SJCRH30 (cell line): ENCODE results near the gene ACVR1. TPM values are rescaled to one million over a fixed set of nuclear protein-coding genes. Genes with fewer than 3 reads are reported as not detected.
A peak's percentile ranks its signal among the peaks of the same experiment; 100 is the strongest.

Source experiments
- DNase-seq, 2 experiments: peaks; one replicate each; pipeline ENCODE4 v3.0.0-alpha.2; 2015 to 2020
- H3K27ac ChIP-seq: fragments of 250-450 bp; sonication (Bioruptor Pico); 2 replicates; pipeline ENCODE4 v1.5.1; 2020; ENCODE audit warnings: mild to moderate bottlenecking, moderate library complexity
- H3K27me3 ChIP-seq: fragments of 250-450 bp; sonication (Bioruptor Pico); 2 replicates; pipeline ENCODE4 v1.5.1; 2020; ENCODE audit warnings: mild to moderate bottlenecking, moderate library complexity
- H3K36me3 ChIP-seq: fragments of 250-450 bp; sonication (Bioruptor Pico); 2 replicates; pipeline ENCODE4 v1.5.1; 2020; ENCODE audit warnings: mild to moderate bottlenecking, moderate library complexity
- H3K4me1 ChIP-seq: fragments of 250-450 bp; sonication (Bioruptor Pico); 2 replicates; pipeline ENCODE4 v1.5.1; 2020; ENCODE audit warnings: mild to moderate bottlenecking, moderate library complexity
- H3K4me3 ChIP-seq: fragments of 250-450 bp; sonication (Bioruptor Pico); 2 replicates; pipeline ENCODE4 v1.5.1; 2020; ENCODE audit warnings: mild to moderate bottlenecking, moderate library complexity
- H3K9me3 ChIP-seq: fragments of 250-450 bp; sonication (Bioruptor Pico); replicated peaks from 2 replicates; pipeline ENCODE4 v1.5.1; 2020; ENCODE audit warnings: mild to moderate bottlenecking, moderate library complexity
- total RNA-seq: library from RNA; depleted of rRNA; stranded (reverse); fragments of >200 nt; shearing (Covaris generic); gene quantifications from 2 replicates; pipeline ENCODE4 v1.2.3, GENCODE V29; 2014

The ACVR1 gene
- total RNA-seq, 1 experiment from 2014 or later = 14.0 TPM

GRCh38 chr2:157876786-157877138 lies 632 bp upstream of the ACVR1 start:
- no peak for DNase-seq
- H3K9me3 ChIP-seq = no peaks in the 10 kb centered on the region
- H3K27me3 ChIP-seq = no peaks in the 10 kb centered on the region
- H3K4me1 ChIP-seq = peaks cover 8% of the 10 kb centered on the region
- H3K36me3 ChIP-seq = no peaks in the 10 kb centered on the region
- H3K4me3 ChIP-seq = peak overlapping the region; percentile 82
- no peak overlapping the region for H3K27ac ChIP-seq

GRCh38 chr2:157875641-157876065 lies 477 bp downstream of the ACVR1 start:
- Histone ChIP-seq H3K27ac (peak overlapping the region; percentile 53), H3K4me3 (peak overlapping the region; percentile 82), H3K4me1 (peaks cover 10% of the 10 kb centered on the region), H3K27me3 (no peaks in the 10 kb centered on the region), H3K36me3 (no peaks in the 10 kb centered on the region), H3K9me3 (no peaks in the 10 kb centered on the region)
- DNase-seq = peak; percentile 26 to 46

GRCh38 chr2:157874997-157875640 lies 1.0 kb downstream of the ACVR1 start:
- Histone ChIP-seq H3K27ac (peak overlapping the region; percentile 41), H3K4me3 (peak overlapping the region; percentile 82), H3K27me3 (no peaks in the 10 kb centered on the region), H3K36me3 (no peaks in the 10 kb centered on the region), H3K4me1 (peaks cover 10% of the 10 kb centered on the region), H3K9me3 (no peaks in the 10 kb centered on the region)
- DNase-seq = peak; percentile 53 to 78

- Histone ChIP-seq H3K27me3 (no peaks in the 10 kb centered on the region), H3K36me3 (no peaks in the 10 kb centered on the region), H3K27ac (peak overlapping the region; percentile 41; the same call in 1 of the 2 replicates), H3K4me3 (peak overlapping the region; percentile 82), H3K9me3 (no peaks in the 10 kb centered on the region), H3K4me1 (peaks cover 10% of the 10 kb centered on the region)
- peak in 1 of 2 experiments; percentile 21 for DNase-seq
These were observed 1.8 kb downstream of the ACVR1 start for GRCh38 chr2:157874348-157874747.

- no peak overlapping the region for H3K4me3 ChIP-seq
- no peak overlapping the region for H3K27ac ChIP-seq
- H3K27me3 ChIP-seq = no peaks in the 10 kb centered on the region
- H3K4me1 ChIP-seq = peaks cover 10% of the 10 kb centered on the region
- no peaks in the 10 kb centered on the region for H3K9me3 ChIP-seq
- H3K36me3 ChIP-seq = no peaks in the 10 kb centered on the region; the same call in 1 of the 2 replicates
- DNase-seq = no peak
These were observed 3.3 kb downstream of the ACVR1 start for GRCh38 chr2:157872791-157873190.

GRCh38 chr2:157871415-157871814 lies 4.7 kb downstream of the ACVR1 start:
- Histone ChIP-seq H3K27me3 (no peaks in the 10 kb centered on the region), H3K9me3 (no peaks in the 10 kb centered on the region), H3K36me3 (no peaks in the 10 kb centered on the region; the same call in 1 of the 2 replicates), H3K4me1 (peaks cover 10% of the 10 kb centered on the region), H3K4me3 (no peak overlapping the region), H3K27ac (no peak overlapping the region)
- no peak for DNase-seq

GRCh38 chr2:157868993-157869392 lies 7.1 kb downstream of the ACVR1 start:
- Histone ChIP-seq H3K9me3 (no peaks in the 10 kb centered on the region), H3K27ac (no peak overlapping the region), H3K27me3 (no peaks in the 10 kb centered on the region), H3K4me1 (peaks cover 3% of the 10 kb centered on the region; the same call in 1 of the 2 replicates), H3K36me3 (no peaks in the 10 kb centered on the region; the same call in 1 of the 2 replicates), H3K4me3 (no peak overlapping the region)
- no peak for DNase-seq

- Histone ChIP-seq H3K27me3 (no peaks in the 10 kb centered on the region), H3K4me3 (no peak overlapping the region), H3K36me3 (no peaks in the 10 kb centered on the region; the same call in 1 of the 2 replicates), H3K9me3 (no peaks in the 10 kb centered on the region), H3K27ac (no peak overlapping the region), H3K4me1 (peaks cover 3% of the 10 kb centered on the region; the same call in 1 of the 2 replicates)
- DNase-seq = no peak
These were observed 8.4 kb downstream of the ACVR1 start for GRCh38 chr2:157867703-157868102.

- H3K4me1 ChIP-seq = peaks cover 3% of the 10 kb centered on the region; the same call in 1 of the 2 replicates
- no peak overlapping the region for H3K4me3 ChIP-seq
- no peaks in the 10 kb centered on the region for H3K9me3 ChIP-seq
- H3K27me3 ChIP-seq = no peaks in the 10 kb centered on the region
- DNase-seq = no peak
- H3K27ac ChIP-seq = no peak overlapping the region
- H3K36me3 ChIP-seq = no peaks in the 10 kb centered on the region; the same call in 1 of the 2 replicates
These were observed 9.2 kb downstream of the ACVR1 start for GRCh38 chr2:157866666-157867642.

GRCh38 chr2:157866202-157866601 lies 9.9 kb downstream of the ACVR1 start:
- DNase-seq = no peak
- H3K4me3 ChIP-seq = no peak overlapping the region
- no peak overlapping the region for H3K27ac ChIP-seq
- H3K36me3 ChIP-seq = no peaks in the 10 kb centered on the region; the same call in 1 of the 2 replicates
- no peaks in the 10 kb centered on the region for H3K9me3 ChIP-seq
- no peaks in the 10 kb centered on the region for H3K4me1 ChIP-seq
- H3K27me3 ChIP-seq = no peaks in the 10 kb centered on the region

GRCh38 chr2:157864857-157865430 lies 11.2 kb downstream of the ACVR1 start:
- Histone ChIP-seq H3K9me3 (no peaks in the 10 kb centered on the region), H3K4me3 (no peak overlapping the region), H3K27ac (no peak overlapping the region), H3K36me3 (no peaks in the 10 kb centered on the region; the same call in 1 of the 2 replicates), H3K4me1 (no peaks in the 10 kb centered on the region), H3K27me3 (no peaks in the 10 kb centered on the region)
- DNase-seq = no peak

- Histone ChIP-seq H3K27ac (no peak overlapping the region), H3K4me3 (no peak overlapping the region), H3K4me1 (no peaks in the 10 kb centered on the region), H3K27me3 (no peaks in the 10 kb centered on the region), H3K9me3 (no peaks in the 10 kb centered on the region), H3K36me3 (peaks cover 2% of the 10 kb centered on the region; the same call in 1 of the 2 replicates)
- DNase-seq = no peak
These were observed 17.3 kb downstream of the ACVR1 start for GRCh38 chr2:157858846-157859245.

- Histone ChIP-seq H3K27me3 (no peaks in the 10 kb centered on the region), H3K9me3 (no peaks in the 10 kb centered on the region), H3K27ac (no peak overlapping the region), H3K4me1 (no peaks in the 10 kb centered on the region), H3K4me3 (no peak overlapping the region), H3K36me3 (peaks cover 2% of the 10 kb centered on the region; the same call in 1 of the 2 replicates)
- DNase-seq = no peak
These were observed 18.2 kb downstream of the ACVR1 start for GRCh38 chr2:157857881-157858280.

GRCh38 chr2:157856187-157856515 lies 20.0 kb downstream of the ACVR1 start:
- Histone ChIP-seq H3K9me3 (no peaks in the 10 kb centered on the region), H3K27ac (no peak overlapping the region), H3K4me1 (no peaks in the 10 kb centered on the region), H3K36me3 (peaks cover 2% of the 10 kb centered on the region; the same call in 1 of the 2 replicates), H3K4me3 (no peak overlapping the region), H3K27me3 (no peaks in the 10 kb centered on the region)
- DNase-seq = no peak

GRCh38 chr2:157853820-157854219 lies 22.3 kb downstream of the ACVR1 start:
- Histone ChIP-seq H3K4me1 (no peaks in the 10 kb centered on the region), H3K27ac (no peak overlapping the region)

More at GRCh38 chr2:157853820-157854219, 22.3 kb downstream of the ACVR1 start:
- no peaks in the 10 kb centered on the region for H3K9me3 ChIP-seq
- H3K27me3 ChIP-seq = no peaks in the 10 kb centered on the region
- peaks cover under 1% of the 10 kb centered on the region; the same call in 1 of the 2 replicates for H3K36me3 ChIP-seq
- no peak for DNase-seq
- no peak overlapping the region for H3K4me3 ChIP-seq
